Stimulated activated CD8-positive, alpha-beta memory T cell treated with anti-CD3 and anti-CD28 coated beads, Interleukin-2, amount 100 ng/mL, for 48 hours (primary cell): ENCODE results near the gene ATP8A2.

Experiments used
- DNase-seq, 2 donors: peaks; one replicate each; pipeline ENCODE4 v3.0.0-alpha.2; 2020; ENCODE audit warnings: low read depth in 2 of 2

ATP8A2 gene

GRCh38 chr13:25882466-25883357 lies 510.9 kb downstream of the ATP8A2 start:
- DNase-seq, result no peak

GRCh38 chr13:25885418-25885817 lies 513.6 kb downstream of the ATP8A2 start:
- no peak for DNase-seq

- DNase-seq, result no peak
Measured at GRCh38 chr13:25886438-25887214, 514.9 kb downstream of the ATP8A2 start.

GRCh38 chr13:25887962-25888655 lies 516.3 kb downstream of the ATP8A2 start:
- no peak for DNase-seq

- DNase-seq, result no peak
Measured at GRCh38 chr13:25890671-25891212, 519.0 kb downstream of the ATP8A2 start.

- DNase-seq, result no peak
Measured at GRCh38 chr13:25898991-25899390, 527.2 kb downstream of the ATP8A2 start.

- no peak for DNase-seq
Measured at GRCh38 chr13:25899464-25899863, 527.7 kb downstream of the ATP8A2 start.

GRCh38 chr13:25899952-25900351 lies 528.2 kb downstream of the ATP8A2 start:
- no peak for DNase-seq

- no peak for DNase-seq
Measured at GRCh38 chr13:25901460-25902376, 529.9 kb downstream of the ATP8A2 start.

GRCh38 chr13:25902455-25902854 lies 530.7 kb downstream of the ATP8A2 start:
- DNase-seq, result no peak

GRCh38 chr13:25902891-25903341 lies 531.1 kb downstream of the ATP8A2 start:
- DNase-seq, result no peak

GRCh38 chr13:25904830-25905229 lies 533.1 kb downstream of the ATP8A2 start:
- DNase-seq, result no peak

- DNase-seq, result no peak
Measured at GRCh38 chr13:25905611-25906010, 533.8 kb downstream of the ATP8A2 start.

GRCh38 chr13:25906191-25906661 lies 534.5 kb downstream of the ATP8A2 start:
- DNase-seq, result no peak

GRCh38 chr13:25908366-25908765 lies 536.6 kb downstream of the ATP8A2 start:
- DNase-seq, result no peak

GRCh38 chr13:25910243-25910642 lies 538.5 kb downstream of the ATP8A2 start:
- DNase-seq, result no peak

GRCh38 chr13:25910991-25911419 lies 539.2 kb downstream of the ATP8A2 start:
- DNase-seq, result no peak

- DNase-seq, result no peak
Measured at GRCh38 chr13:25912961-25913360, 541.2 kb downstream of the ATP8A2 start.

GRCh38 chr13:25915840-25916518 lies 544.2 kb downstream of the ATP8A2 start:
- no peak for DNase-seq

GRCh38 chr13:25920277-25920676 lies 548.5 kb downstream of the ATP8A2 start:
- no peak for DNase-seq
